Liver (tissue), 9 donors: Measurements from ENCODE around the gene SERTAD3. TPM values are rescaled to one million over a fixed set of nuclear protein-coding genes. Genes with fewer than 3 reads are reported as not detected.

Experiments used
- DNase-seq: peaks from one replicate; pipeline ENCODE4 v3.0.0-alpha.2; 2017; ENCODE audit warnings: low spot score
- H3K27ac ChIP-seq, 2 donors: one replicate each; pipeline ENCODE4 v1.7.0; 2013; ENCODE audit warnings: inconsistent platforms in 2 of 2, low read length in 2 of 2, control low read depth in 1 of 2, low read depth in 1 of 2, mild to moderate bottlenecking in 1 of 2
- H3K27me3 ChIP-seq, 4 donors: one replicate each; pipeline versions ENCODE4 v1.6.1 to v1.7.0; 2013; ENCODE audit warnings: low read length in 3 of 4, inconsistent platforms in 1 of 4, mild to moderate bottlenecking in 1 of 4, moderate library complexity in 1 of 4; ENCODE audit not compliant: control insufficient read depth in 4 of 4, insufficient read depth in 4 of 4
- H3K36me3 ChIP-seq, 4 donors: one replicate each; pipeline versions ENCODE4 v1.6.1 to v1.7.0; 2013; ENCODE audit warnings: low read length in 3 of 4, mild to moderate bottlenecking in 3 of 4, low read depth in 1 of 4, moderate library complexity in 1 of 4; ENCODE audit not compliant: control insufficient read depth in 4 of 4, insufficient read depth in 3 of 4
- H3K4me1 ChIP-seq, 4 donors: one replicate each; pipeline versions ENCODE4 v1.6.1 to v1.7.0; 2013; ENCODE audit warnings: low read length in 3 of 4, mild to moderate bottlenecking in 3 of 4, moderate library complexity in 1 of 4; ENCODE audit not compliant: control insufficient read depth in 4 of 4, insufficient read depth in 4 of 4
- H3K4me3 ChIP-seq, 3 donors: one replicate each; pipeline versions ENCODE4 v1.6.1 to v1.7.0; 2013; ENCODE audit warnings: low read length in 3 of 3, control low read depth in 1 of 3, low read depth in 1 of 3, mild to moderate bottlenecking in 1 of 3
- H3K9ac ChIP-seq, 2 donors: one replicate each; pipeline ENCODE4 v1.7.0; 2013; ENCODE audit warnings: low read length in 2 of 2, mild to moderate bottlenecking in 2 of 2, moderate library complexity in 2 of 2, control low read depth in 1 of 2, low read depth in 1 of 2
- H3K9me3 ChIP-seq, 4 donors: one replicate each; pipeline versions ENCODE4 v1.6.1 to v1.7.0; 2013; ENCODE audit warnings: low read length in 3 of 4; ENCODE audit not compliant: control insufficient read depth in 4 of 4
- ATF3 ChIP-seq: IDR thresholded peaks from 2 replicates; pipeline ENCODE4 v1.6.1; 2016; ENCODE audit warnings: antibody characterized with exemption
- CTCF ChIP-seq: fragments of 150-350 bp; IDR thresholded peaks from 2 replicates; pipeline ENCODE4 v1.5.1; 2017; ENCODE audit warnings: improper control_type of control experiment, low read depth, low read length; ENCODE audit not compliant: missing input control
- FOXA1 ChIP-seq: IDR thresholded peaks from 2 replicates; pipeline ENCODE4 v1.6.1; 2016; ENCODE audit warnings: antibody characterized with exemption
- HNF4A ChIP-seq, 2 donors: conservative IDR thresholded peaks; 2 replicates each; pipeline ENCODE4 v1.6.1; 2016; ENCODE audit warnings: antibody characterized with exemption in 2 of 2, mild to moderate bottlenecking in 2 of 2
- HNF4G ChIP-seq: IDR thresholded peaks from 2 replicates; pipeline ENCODE4 v1.6.1; 2016; ENCODE audit warnings: antibody characterized with exemption
- JUND ChIP-seq, 2 donors: IDR thresholded peaks; 2 replicates each; pipeline ENCODE4 v1.6.1; 2016; ENCODE audit warnings: antibody characterized with exemption in 2 of 2
- MAX ChIP-seq: IDR thresholded peaks from 2 replicates; pipeline ENCODE4 v1.6.1; 2016; ENCODE audit warnings: antibody characterized with exemption
- NR2F2 ChIP-seq: IDR thresholded peaks from 2 replicates; pipeline ENCODE4 v1.6.1; 2016; ENCODE audit warnings: antibody characterized with exemption
- RAD21 ChIP-seq, 2 donors: IDR thresholded peaks; 2 replicates each; pipeline ENCODE4 v1.6.1; 2016; ENCODE audit warnings: antibody characterized with exemption in 2 of 2, mild to moderate bottlenecking in 2 of 2
- RXRA ChIP-seq, 2 donors: IDR thresholded peaks; 2 replicates each; pipeline ENCODE4 v1.6.1; 2017 to 2018; ENCODE audit warnings: antibody characterized with exemption in 2 of 2, mild to moderate bottlenecking in 1 of 2
- YY1 ChIP-seq: IDR thresholded peaks from 2 replicates; pipeline ENCODE4 v1.6.1; 2016; ENCODE audit warnings: antibody characterized with exemption, mild to moderate bottlenecking
- ZBTB33 ChIP-seq: IDR thresholded peaks from 2 replicates; pipeline ENCODE4 v1.6.1; 2016; ENCODE audit warnings: antibody characterized with exemption
- WGBS: extraction: QIAGEN DNeasy Blood & Tissue Kit; methylation state at CpG from one replicate; pipeline ENCODE4 v1.1.7; 2013; 5-methylcytosine and 5-hydroxymethylcytosine counted together
- polyA plus RNA-seq, 2 donors: library from polyadenylated mRNA; stranded (reverse) in 1 of 2; unstranded in 1 of 2; fragments of 200-250 nt in 1 of 2; fragments of >200 nt in 1 of 2; fragmentation: Nextera tagmentation in 1 of 2; extraction: Ambion mirVana in 1 of 2; gene quantifications; one replicate each; pipeline versions ENCODE4 v1.2.1 to v1.2.3, GENCODE V29; 2013 to 2015
- total RNA-seq, 2 donors: library from RNA; depleted of rRNA; stranded (reverse); fragments of >200 nt; gene quantifications; one replicate each; pipeline ENCODE4 v1.2.3, GENCODE V29; 2014
- donor health status: healthy.
- donor health status: healthy.
- donor health status: healthy.
- donor health status: healthy.
- donor health status: healthy.

SERTAD3 gene
- total and polyA plus RNA-seq, 4 donors, result 6.1 to 8.9 (median 6.9) TPM

GRCh38 chr19:40424637-40425449 lies 19.3 kb downstream of the SERTAD3 start:
- Histone ChIP-seq H3K4me1 (peaks cover 0 to 16% (median 10%) of the 10 kb centered on the region in 4 donors), H3K27ac (peak overlapping the region; percentile 88 to 95), H3K36me3 (peaks cover 2 to 5% (median 4%) of the 10 kb centered on the region in 4 donors), H3K4me3 (peak overlapping the region; percentile 53 to 82 (median 74)), H3K9ac (peak overlapping the region; percentile 76 to 87), H3K27me3 (no peaks in the 10 kb centered on the region), H3K9me3 (no peaks in the 10 kb centered on the region)
- 3% methylated on average over 28 of the region's 28 CpGs for WGBS
- DNase-seq, result no peak
- TF ChIP-seq NR2F2 (no peak), HNF4G (no peak), ZBTB33 (no peak)

- no peak overlapping the region for H3K9ac ChIP-seq
- peaks cover 0 to 16% (median 10%) of the 10 kb centered on the region in 4 donors for H3K4me1 ChIP-seq
- H3K27me3 ChIP-seq, result no peaks in the 10 kb centered on the region
- DNase-seq, result no peak
- TF ChIP-seq HNF4A (conservative IDR thresholded peaks at IDR 0.05), result no peak
- no peak for TF ChIP-seq RXRA (IDR thresholded peaks at IDR 0.05)
- no peak for TF ChIP-seq MAX
- TF ChIP-seq RAD21 (IDR thresholded peaks at IDR 0.05), result no peak
- no peak for TF ChIP-seq ATF3
- no peak for TF ChIP-seq JUND (IDR thresholded peaks at IDR 0.05)
- no peak for TF ChIP-seq HNF4G
- no peak for TF ChIP-seq ZBTB33
- no peak for TF ChIP-seq CTCF
- TF ChIP-seq YY1, result no peak
- no peak for TF ChIP-seq FOXA1
- no peak for TF ChIP-seq NR2F2
- no peak overlapping the region for H3K27ac ChIP-seq
- no peaks in the 10 kb centered on the region for H3K9me3 ChIP-seq
- peaks cover 2 to 5% (median 4%) of the 10 kb centered on the region in 4 donors for H3K36me3 ChIP-seq
- H3K4me3 ChIP-seq, result no peak overlapping the region
- WGBS, result 95% methylated on average over 6 of the region's 6 CpGs
Observed at GRCh38 chr19:40423938-40424337, 20.2 kb downstream of the SERTAD3 start.
